GM21360 (cell line): ENCODE data around the gene STEAP3.

Source experiments
- ATAC-seq: cut with Tn5 transposase; IDR thresholded peaks from one replicate; pipeline ENCODE4 v1.9.1; 2021; ENCODE audit warnings: mild to moderate bottlenecking, moderate library complexity; ENCODE audit not compliant: unreplicated experiment

Gene STEAP3

DNA sequence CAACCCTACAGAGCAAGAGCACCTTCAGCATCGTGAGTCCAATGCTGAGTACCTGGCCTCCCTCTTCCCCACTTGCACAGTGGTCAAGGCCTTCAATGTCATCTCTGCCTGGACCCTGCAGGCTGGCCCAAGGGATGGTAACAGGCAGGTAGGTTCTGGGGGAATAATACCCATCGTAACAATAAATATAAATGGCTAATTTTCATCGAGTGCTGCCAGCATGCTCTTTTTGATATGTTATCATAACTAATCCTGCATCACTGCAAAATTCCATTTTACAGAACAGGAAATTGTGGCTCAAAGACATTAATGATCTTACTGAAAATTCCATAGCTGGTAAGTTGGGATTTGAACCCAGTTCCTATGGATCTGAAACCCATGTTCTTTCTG lies 22.2 kb downstream of the STEAP3 start:
- no peak for ATAC-seq

- no peak for ATAC-seq
These were observed 23.5 kb downstream of the STEAP3 start for GRCh38 chr2:119246884-119247843.

GRCh38 chr2:119247844-119248271 lies 24.2 kb downstream of the STEAP3 start:
- no peak for ATAC-seq

DNA sequence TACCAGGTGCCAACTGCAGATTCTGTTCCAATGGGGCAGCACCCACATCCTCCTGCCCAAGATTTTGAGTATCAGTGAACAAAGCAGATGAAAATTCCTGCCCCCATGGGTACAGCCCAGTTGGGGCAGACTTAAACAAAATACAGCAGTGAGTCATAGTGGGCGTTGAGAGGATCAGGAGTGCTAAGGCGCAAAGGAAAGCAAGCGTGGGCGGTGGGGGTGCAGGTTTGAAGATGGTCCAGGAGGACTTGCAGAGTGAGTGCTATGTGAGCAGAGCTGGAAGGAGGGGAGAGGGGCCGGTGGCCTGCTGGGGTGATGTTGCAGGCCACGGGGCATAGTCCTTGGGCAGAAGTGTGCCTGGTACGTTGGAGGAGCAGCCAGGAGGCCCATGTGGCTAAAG lies 24.7 kb downstream of the STEAP3 start:
- ATAC-seq = no peak

DNA sequence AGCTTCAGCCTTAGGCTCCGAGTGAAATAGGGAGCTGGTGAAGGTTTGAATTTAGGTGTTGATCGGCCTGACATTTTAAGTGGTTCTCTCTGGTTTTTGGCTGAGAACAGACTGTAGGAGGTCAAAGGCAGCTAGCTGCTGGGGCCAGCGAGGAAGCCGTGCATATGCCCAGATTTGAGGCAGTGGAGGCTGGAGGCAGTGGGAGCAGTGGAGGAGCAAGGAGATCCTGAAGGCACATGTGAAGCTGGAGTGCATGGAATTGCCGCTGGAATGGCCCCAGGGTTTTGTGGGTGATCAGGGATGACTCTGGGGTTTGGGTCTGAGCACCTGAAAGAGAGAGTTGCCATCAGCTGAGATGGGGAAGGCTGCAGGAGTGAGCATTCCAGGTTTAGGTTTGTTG lies 25.1 kb downstream of the STEAP3 start:
- ATAC-seq = no peak

- ATAC-seq = no peak
These were observed 25.7 kb downstream of the STEAP3 start for GRCh38 chr2:119249311-119249710.

DNA sequence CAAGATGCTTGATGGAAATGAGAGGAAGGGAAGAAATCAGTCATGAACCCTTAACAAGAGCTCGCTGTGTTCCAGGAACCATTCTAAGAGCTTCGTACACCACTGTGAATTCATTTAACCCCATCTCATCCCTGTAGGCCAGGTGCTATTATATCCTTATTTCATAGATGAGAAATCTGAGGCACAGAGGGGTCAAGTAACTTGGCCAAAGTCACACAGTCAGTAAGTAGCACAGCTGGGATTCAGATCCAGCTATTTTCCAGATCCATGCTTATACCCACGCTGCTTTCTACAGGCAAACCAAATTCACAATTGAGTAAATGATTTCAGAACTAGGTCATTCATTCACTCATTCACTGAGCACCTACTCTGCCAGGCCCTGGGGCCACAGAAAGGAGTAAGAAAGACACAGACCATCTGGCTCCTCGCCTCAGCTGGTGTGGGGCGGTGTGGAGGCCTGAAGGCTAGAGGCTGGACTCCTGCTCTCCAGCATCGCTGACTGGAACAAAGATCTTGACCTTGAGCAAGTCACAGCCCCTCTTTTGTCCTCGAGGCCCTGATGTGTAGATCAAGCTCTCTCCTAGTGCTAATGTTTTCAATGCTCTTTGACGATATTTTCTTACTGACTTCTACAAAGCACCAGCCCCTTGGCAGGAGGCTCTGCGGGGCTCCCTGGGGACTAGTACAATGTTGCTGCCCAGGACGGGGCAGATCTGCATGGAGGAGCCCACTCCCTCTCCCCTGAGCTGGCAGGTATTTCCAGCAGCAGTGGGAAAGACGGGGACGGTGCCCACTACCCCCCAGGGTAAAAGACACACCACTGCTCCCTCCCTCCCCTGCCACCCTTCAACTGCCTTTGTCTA lies 26.5 kb downstream of the STEAP3 start:
- no peak for ATAC-seq

DNA sequence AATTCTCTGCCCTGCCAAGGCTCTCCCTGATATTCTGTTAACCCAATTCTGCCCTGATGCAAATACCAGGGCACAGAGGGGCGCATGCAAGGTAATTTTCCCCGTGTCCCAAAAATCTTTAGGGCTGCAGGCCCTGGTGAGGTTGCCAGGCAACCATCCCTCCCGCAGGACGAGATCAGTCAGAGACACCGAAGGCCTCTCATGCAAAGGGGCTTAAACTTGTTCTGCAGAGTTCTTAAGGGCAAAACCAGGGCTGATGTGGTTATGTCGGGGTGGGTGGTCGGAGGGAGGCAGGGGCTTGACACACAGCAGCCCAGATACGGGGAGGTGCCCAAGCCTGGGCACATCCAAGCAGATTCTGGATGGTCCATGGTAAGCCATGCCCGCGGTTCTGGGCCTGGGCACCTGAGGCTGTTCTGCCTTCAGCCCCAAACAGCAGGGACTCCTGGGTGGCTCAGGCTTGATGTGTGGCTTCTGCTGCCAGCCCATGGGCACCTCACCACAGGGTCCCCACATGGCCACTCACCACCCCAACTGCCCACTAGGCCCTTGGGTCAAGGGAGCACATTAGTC lies 27.2 kb downstream of the STEAP3 start:
- ATAC-seq = no peak

GRCh38 chr2:119251652-119252051 lies 28.0 kb downstream of the STEAP3 start:
- ATAC-seq = no peak

- no peak for ATAC-seq
These were observed 28.8 kb downstream of the STEAP3 start for GRCh38 chr2:119252186-119253113.

- no peak for ATAC-seq
These were observed 29.6 kb downstream of the STEAP3 start for GRCh38 chr2:119253114-119253702.

- ATAC-seq = no peak
These were observed 30.3 kb downstream of the STEAP3 start for GRCh38 chr2:119253760-119254600.

- no peak for ATAC-seq
These were observed 31.0 kb downstream of the STEAP3 start for GRCh38 chr2:119254601-119255080.

- ATAC-seq = no peak
These were observed 32.3 kb downstream of the STEAP3 start for GRCh38 chr2:119255760-119256581.

GRCh38 chr2:119256582-119256921 lies 32.9 kb downstream of the STEAP3 start:
- ATAC-seq = no peak

- no peak for ATAC-seq
These were observed 33.6 kb downstream of the STEAP3 start for GRCh38 chr2:119257198-119257597.

- ATAC-seq = no peak
These were observed 35.7 kb downstream of the STEAP3 start for GRCh38 chr2:119259296-119259860.
